ENCODE results near the gene ALK.

- TF ChIP-seq CTCF (IDR thresholded peaks at IDR 0.05) (no peak), POLR2A (IDR thresholded peaks at IDR 0.05) (no peak)
Observed at GRCh38 chr2:29881089-29881730, 40.2 kb downstream of the ALK start.
